ENCODE results near the gene LMBR1L.
"Not testable (repeated sequence)": the region's sequence is repeated elsewhere in the genome, so short reads cannot be mapped to it uniquely, and the experiment has no call there.

The LMBR1L gene

DNA sequence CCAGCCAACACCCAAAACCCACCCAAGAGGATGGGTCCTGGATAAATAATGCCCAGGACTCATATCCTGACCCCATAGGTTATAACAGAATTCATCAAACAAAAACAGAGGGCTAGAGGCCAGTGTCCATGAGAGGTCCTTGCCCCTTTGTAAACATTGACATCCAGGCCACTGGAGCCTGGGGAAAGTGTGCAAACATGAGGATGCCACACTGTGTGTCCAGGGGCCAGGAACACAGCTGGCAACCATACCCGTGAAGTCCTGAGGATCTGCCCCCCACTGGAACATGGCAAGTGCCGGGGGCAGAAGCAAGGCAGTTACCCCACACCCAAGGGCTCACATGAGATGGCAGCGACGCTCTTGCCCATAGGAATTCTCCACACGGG lies 45.9 kb downstream of the LMBR1L start:
- no peak for TF ChIP-seq EZH2phosphoT487 (IDR thresholded peaks at IDR 0.05; ENCODE audit: borderline replicate concordance)
- TF ChIP-seq CTCF (conservative IDR thresholded peaks at IDR 0.05; ENCODE audit: low read length): no peak
- Histone ChIP-seq H3K4me2 (ENCODE audit: low read depth, low read length, poor library complexity, severe bottlenecking) (no peak overlapping the region), H3K4me1 (ENCODE audit: insufficient read depth, low read length, poor library complexity, severe bottlenecking) (peaks cover 12% of the 10 kb centered on the region), H3K9me2 (replicated peaks; ENCODE audit: low read depth, low read length) (no peaks in the 10 kb centered on the region), H3F3A (ENCODE audit: low read depth) (no peaks in the 10 kb centered on the region), H3K79me2 (ENCODE audit: insufficient read depth, low read length) (peaks cover 25% of the 10 kb centered on the region), H3K36me3 (ENCODE audit: insufficient read depth, low read length) (no peaks in the 10 kb centered on the region; the same call in 1 of the 2 replicates), H3K4me3 (ENCODE audit: low read length, poor library complexity, severe bottlenecking) (no peak overlapping the region), H3K9me3 (ENCODE audit: insufficient read depth, low read depth, low read length) (no peaks in the 10 kb centered on the region), H3K27me3 (ENCODE audit: insufficient read depth, low read length, poor library complexity, severe bottlenecking) (peaks cover 6% of the 10 kb centered on the region), H3K9ac (ENCODE audit: low read depth, low read length, poor library complexity, severe bottlenecking) (no peak overlapping the region), H2AFZ (ENCODE audit: low read length) (no peak overlapping the region), H4K20me1 (ENCODE audit: insufficient read depth, low read length, poor library complexity, severe bottlenecking) (peaks cover 4% of the 10 kb centered on the region)

DNA sequence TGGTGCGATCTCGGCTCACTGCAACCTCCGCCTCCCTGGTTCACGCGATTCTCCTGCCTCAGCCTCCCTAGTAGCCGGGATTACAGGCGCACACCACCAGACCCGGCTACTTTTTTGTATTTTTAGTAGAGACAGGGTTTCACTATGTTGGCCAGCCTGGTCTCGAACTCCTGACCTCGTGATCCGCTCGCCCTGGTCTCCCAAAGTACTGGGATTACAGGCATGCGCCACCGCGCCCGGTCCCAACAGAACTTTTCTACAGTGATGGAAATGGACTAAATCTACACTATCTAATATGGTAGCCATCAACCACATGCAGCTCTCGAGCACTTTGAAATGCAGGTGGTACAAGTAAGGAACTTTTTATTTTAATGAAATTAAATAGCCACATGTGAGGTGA lies 48.7 kb downstream of the LMBR1L start:
- Histone ChIP-seq H3K9ac (ENCODE audit: low read depth, low read length, poor library complexity, severe bottlenecking) (peak overlapping the region; percentile 94), H3K4me2 (ENCODE audit: low read depth, low read length, poor library complexity, severe bottlenecking) (peak overlapping the region; percentile 99), H3K27me3 (ENCODE audit: insufficient read depth, low read length, poor library complexity, severe bottlenecking) (peaks cover 12% of the 10 kb centered on the region), H3K79me2 (ENCODE audit: insufficient read depth, low read length) (peaks cover 46% of the 10 kb centered on the region), H3K4me1 (ENCODE audit: insufficient read depth, low read length, poor library complexity, severe bottlenecking) (peaks cover 10% of the 10 kb centered on the region), H4K20me1 (ENCODE audit: insufficient read depth, low read length, poor library complexity, severe bottlenecking) (peaks cover 32% of the 10 kb centered on the region)
- H2AFZ ChIP-seq (ENCODE audit: low read length); H3F3A ChIP-seq (ENCODE audit: low read depth); H3K4me3 ChIP-seq (ENCODE audit: low read length, poor library complexity, severe bottlenecking); H3K36me3 ChIP-seq (ENCODE audit: insufficient read depth, low read length); H3K9me3 ChIP-seq (ENCODE audit: insufficient read depth, low read depth, low read length); H3K9me2 ChIP-seq (replicated peaks; ENCODE audit: low read depth, low read length): not testable (repeated sequence)

DNA sequence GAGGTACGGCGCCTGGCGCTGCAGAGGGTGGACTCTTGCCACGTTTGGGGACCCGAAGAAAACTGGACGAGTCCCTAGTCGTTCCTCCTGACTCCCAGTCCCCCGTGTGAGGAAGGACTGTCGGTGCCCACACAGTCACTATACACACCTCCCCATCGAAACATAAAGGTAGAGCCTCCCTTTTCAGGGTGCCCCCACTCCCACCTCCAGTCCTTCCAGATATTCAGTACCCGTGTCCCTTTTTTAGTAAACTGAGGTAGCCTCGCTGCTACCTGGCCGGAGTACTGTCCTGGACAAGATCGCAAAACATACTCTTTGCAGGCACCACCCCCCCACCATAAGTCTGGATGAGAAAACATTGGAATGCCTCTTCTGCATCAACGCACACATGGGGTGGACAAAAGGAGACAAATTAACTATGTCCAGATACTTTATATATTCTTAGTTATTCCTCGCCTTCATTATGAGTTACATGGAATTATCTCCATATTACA lies 49.4 kb downstream of the LMBR1L start:
- Histone ChIP-seq H3K36me3 (ENCODE audit: insufficient read depth, low read length) (no peaks in the 10 kb centered on the region; the same call in 1 of the 2 replicates), H3K27me3 (ENCODE audit: insufficient read depth, low read length, poor library complexity, severe bottlenecking) (peaks cover 12% of the 10 kb centered on the region), H3K9ac (ENCODE audit: low read depth, low read length, poor library complexity, severe bottlenecking) (peak overlapping the region; percentile 94), H3K4me1 (ENCODE audit: insufficient read depth, low read length, poor library complexity, severe bottlenecking) (peaks cover 16% of the 10 kb centered on the region), H3K9me3 (ENCODE audit: insufficient read depth, low read depth, low read length) (no peaks in the 10 kb centered on the region), H3K4me3 (ENCODE audit: low read length, poor library complexity, severe bottlenecking) (peak overlapping the region; percentile 86), H3K4me2 (ENCODE audit: low read depth, low read length, poor library complexity, severe bottlenecking) (peak overlapping the region; percentile 99), H3F3A (ENCODE audit: low read depth) (no peaks in the 10 kb centered on the region), H3K9me2 (replicated peaks; ENCODE audit: low read depth, low read length) (no peaks in the 10 kb centered on the region), H2AFZ (ENCODE audit: low read length) (peak overlapping the region; percentile 93), H3K79me2 (ENCODE audit: insufficient read depth, low read length) (peaks cover 53% of the 10 kb centered on the region), H4K20me1 (ENCODE audit: insufficient read depth, low read length, poor library complexity, severe bottlenecking) (peaks cover 39% of the 10 kb centered on the region)
- TF ChIP-seq EZH2phosphoT487 (IDR thresholded peaks at IDR 0.05; ENCODE audit: borderline replicate concordance): no peak
- no peak for TF ChIP-seq CTCF (conservative IDR thresholded peaks at IDR 0.05; ENCODE audit: low read length)

All from Loucy (cell line).